PC-3 (cell line): ENCODE measurements around the gene NKPD1. TPM values are rescaled to one million over a fixed set of nuclear protein-coding genes. Genes with fewer than 3 reads are reported as not detected.
A peak's percentile ranks its signal among the peaks of the same experiment; 100 is the strongest.

Experiments used
- ATAC-seq: fragments of 200-7000 bp; cut with Tn5 transposase; 2 replicates; pipeline ENCODE4 v1.9.1; 2020; ENCODE audit warnings: mild to moderate bottlenecking, moderate library complexity
- BruUV-seq: library from RNA; stranded (reverse); fragments of 400-500 nt; replicated peaks from 2 replicates; lab custom pipeline; 2021; lab: Mats Ljungman, UMichigan
- CTCF ChIA-PET: fragments of 300-600 bp; sonication (Branson Sonifier 250); formaldehyde crosslinking; loops from one replicate; lab custom pipeline; 2022; ENCODE audit warnings: antibody characterized with exemption; lab: Charles Lee
- POLR2A ChIA-PET: fragments of 300-600 bp; sonication (Branson Sonifier 250); formaldehyde crosslinking; loops from one replicate; lab custom pipeline; 2022; ENCODE audit warnings: antibody characterized with exemption; ENCODE audit not compliant: unreplicated experiment; lab: Charles Lee
- DNase-seq: peaks from one replicate; pipeline ENCODE4 v3.0.0-alpha.2; 2015
- H2AFZ ChIP-seq: fragments of 300-600 bp; sonication (generic); 2 replicates; pipeline ENCODE4 v1.6.0; 2016; ENCODE audit warnings: antibody characterized with exemption, low read length
- H3F3A ChIP-seq: fragments of 300-600 bp; sonication (generic); one replicate; pipeline ENCODE4 v1.6.0; 2017; ENCODE audit warnings: antibody characterized with exemption, low read length, control low read depth, mild to moderate bottlenecking; ENCODE audit not compliant: unreplicated experiment
- H3K27ac ChIP-seq: fragments of 300-600 bp; sonication (generic); 2 replicates; pipeline ENCODE4 v1.5.1; 2016; ENCODE audit warnings: mild to moderate bottlenecking, low read length
- H3K27me3 ChIP-seq: fragments of 300-600 bp; sonication (generic); 2 replicates; pipeline ENCODE4 v1.6.1; 2016; ENCODE audit warnings: low read length, mixed read lengths
- H3K36me3 ChIP-seq: fragments of 300-600 bp; sonication (generic); 2 replicates; pipeline ENCODE4 v1.6.1; 2016; ENCODE audit warnings: low read depth, mixed run types, low read length, mixed read lengths
- H3K4me1 ChIP-seq: fragments of 300-600 bp; sonication (generic); 2 replicates; pipeline ENCODE4 v1.5.1; 2016; ENCODE audit warnings: low read length; ENCODE audit not compliant: insufficient read depth
- H3K4me2 ChIP-seq: fragments of 300-600 bp; sonication (generic); 2 replicates; pipeline ENCODE4 v1.6.0; 2016; ENCODE audit warnings: low read length
- H3K4me3 ChIP-seq: fragments of 300-600 bp; sonication (generic); 2 replicates; pipeline ENCODE4 v1.5.1; 2016; ENCODE audit warnings: mild to moderate bottlenecking, low read length, mixed read lengths
- H3K79me2 ChIP-seq: fragments of 300-600 bp; sonication (generic); 2 replicates; pipeline ENCODE4 v1.6.1; 2017; ENCODE audit warnings: low read length, mixed read lengths
- H3K9ac ChIP-seq: fragments of 300-600 bp; sonication (generic); 2 replicates; pipeline ENCODE4 v1.6.0; 2016; ENCODE audit warnings: mild to moderate bottlenecking, low read length
- H3K9me2 ChIP-seq: fragments of 300-600 bp; sonication (generic); replicated peaks from 2 replicates; pipeline ENCODE4 v1.6.1; 2016; ENCODE audit warnings: mixed run types, low read length, mixed read lengths
- H3K9me3 ChIP-seq: fragments of 300-600 bp; sonication (generic); 2 replicates; pipeline ENCODE4 v1.6.1; 2016; ENCODE audit warnings: low read length, mixed read lengths
- H4K20me1 ChIP-seq: fragments of 300-600 bp; sonication (generic); 2 replicates; pipeline ENCODE4 v1.6.1; 2016; ENCODE audit warnings: low read length, mixed read lengths
- CTCF ChIP-seq: fragments of 300-600 bp; sonication (generic); conservative IDR thresholded peaks from 2 replicates; pipeline ENCODE4 v1.5.1; 2017; ENCODE audit warnings: antibody characterized with exemption, low read depth, mild to moderate bottlenecking, low read length
- EZH2 ChIP-seq: fragments of 300-600 bp; sonication (generic); IDR thresholded peaks from one replicate; pipeline ENCODE4 v1.6.1; 2017; ENCODE audit warnings: antibody characterized with exemption, mild to moderate bottlenecking, low read length; ENCODE audit not compliant: unreplicated experiment
- EZH2phosphoT487 ChIP-seq: fragments of 300-600 bp; sonication (generic); IDR thresholded peaks from 2 replicates; pipeline ENCODE4 v1.6.1; 2018; ENCODE audit warnings: mild to moderate bottlenecking, antibody characterized with exemption, low read length, borderline replicate concordance
- intact Hi-C: fragments of 100-400 bp; cut with micrococcal nuclease; formaldehyde crosslinking; loops from 2 replicates; pipeline ENCODE4 v1.9.0; 2023
- total RNA-seq: library from RNA; depleted of rRNA; stranded (reverse); fragments of >200 nt; gene quantifications from 2 replicates; pipeline ENCODE4 v1.2.3, GENCODE V29; 2014

Gene NKPD1
- total RNA-seq, 1 experiment from 2014 or later, result 1.1 TPM

GRCh38 chr19:45161738-45162607, 1.2 kb upstream of the NKPD1 start:
- DNase-seq (peak; percentile 25), ATAC-seq (peak; percentile 69)
- H3F3A ChIP-seq, result no peaks in the 10 kb centered on the region
- peaks cover 11% of the 10 kb centered on the region for H3K4me1 ChIP-seq
- no peak overlapping the region for H3K27ac ChIP-seq
- no TSS peak for BruUV-seq
- no peaks in the 10 kb centered on the region for H3K27me3 ChIP-seq
- H3K4me3 ChIP-seq, result no peak overlapping the region
- H2AFZ ChIP-seq, result no peak overlapping the region
- TF ChIP-seq CTCF (peak; percentile 60), EZH2phosphoT487 (no peak)
- intact Hi-C loops, result loop anchor here (5.0 kb wide), 1 partner anchor 85 kb away; the partner anchor contains the start of gene EXOC3L2
- ChIA-PET POLR2A (no interaction called here), CTCF (interaction anchor here (0.5 kb wide), 1 partner anchor 90 kb away, joined by 3 read pairs; no protein-coding TSS in a partner anchor)
- no peaks in the 10 kb centered on the region for H3K36me3 ChIP-seq
- H3K9me2 ChIP-seq, result no peaks in the 10 kb centered on the region
- no peaks in the 10 kb centered on the region for H3K9me3 ChIP-seq
- no peaks in the 10 kb centered on the region for H4K20me1 ChIP-seq
- H3K79me2 ChIP-seq, result no peaks in the 10 kb centered on the region
- H3K4me2 ChIP-seq, result no peak overlapping the region
- H3K9ac ChIP-seq, result no peak overlapping the region

- intact Hi-C loops, result loop anchor here (5.0 kb wide), 1 partner anchor 87 kb away; the partner anchor contains the start of gene EXOC3L2
- POLR2A ChIA-PET, result no interaction called here
- H3K36me3 ChIP-seq, result no peaks in the 10 kb centered on the region
- H3K9me3 ChIP-seq, result no peaks in the 10 kb centered on the region
- H3F3A ChIP-seq, result no peaks in the 10 kb centered on the region
- no peaks in the 10 kb centered on the region for H3K79me2 ChIP-seq
- no peaks in the 10 kb centered on the region for H3K27me3 ChIP-seq
- H3K27ac ChIP-seq, result no peak overlapping the region
- no peaks in the 10 kb centered on the region for H4K20me1 ChIP-seq
- no TSS peak for BruUV-seq
- CTCF ChIA-PET, result no interaction called here
- H3K9ac ChIP-seq, result no peak overlapping the region
- ATAC-seq (no peak), DNase-seq (no peak)
- H3K9me2 ChIP-seq, result no peaks in the 10 kb centered on the region
- peaks cover 11% of the 10 kb centered on the region for H3K4me1 ChIP-seq
- H3K4me2 ChIP-seq, result no peak overlapping the region
- H3K4me3 ChIP-seq, result no peak overlapping the region
- TF ChIP-seq EZH2 (no peak), CTCF (no peak), EZH2phosphoT487 (no peak)
- no peak overlapping the region for H2AFZ ChIP-seq
These were observed 834 bp downstream of the NKPD1 start for GRCh38 chr19:45159971-45160324.
